DND-41 (cell line): Measurements from ENCODE around the gene CACNA2D3.

Experiments used
- ATAC-seq: fragments of 200-7000 bp; cut with Tn5 transposase; 3 replicates; pipeline ENCODE4 v1.9.1; 2021; ENCODE audit warnings: low read depth; ENCODE audit not compliant: insufficient read depth
- DNase-seq: peaks from one replicate; pipeline ENCODE4 v3.0.0-alpha.2; 2020
- H2AFZ ChIP-seq: 2 replicates; pipeline ENCODE4 v1.6.0; 2012; ENCODE audit warnings: low read depth, low read length
- H3K27ac ChIP-seq: 2 replicates; pipeline ENCODE4 v1.5.1; 2012; ENCODE audit warnings: low read length, inconsistent platforms
- H3K27me3 ChIP-seq: fragments of 200-600 bp; sonication (generic); 2 replicates; pipeline ENCODE4 v1.6.0; 2012; ENCODE audit warnings: low read length, mild to moderate bottlenecking, inconsistent platforms; ENCODE audit not compliant: insufficient read depth, poor library complexity
- H3K36me3 ChIP-seq: 2 replicates; pipeline ENCODE4 v1.5.1; 2012; ENCODE audit warnings: low read length, inconsistent platforms; ENCODE audit not compliant: insufficient read depth
- H3K4me1 ChIP-seq: 2 replicates; pipeline ENCODE4 v1.5.1; 2012; ENCODE audit warnings: mild to moderate bottlenecking, low read length; ENCODE audit not compliant: insufficient read depth
- H3K4me2 ChIP-seq: 2 replicates; pipeline ENCODE4 v1.6.0; 2012; ENCODE audit warnings: mild to moderate bottlenecking, moderate library complexity, low read length, inconsistent platforms; ENCODE audit not compliant: insufficient read depth
- H3K4me3 ChIP-seq, 2 experiments: fragments of 200-600 bp in 1 of 2; shearing (Covaris generic) in 1 of 2; 2 replicates each; pipeline ENCODE4 v1.5.1; 2012 to 2016; ENCODE audit warnings: inconsistent platforms in 2 of 2, low read length in 2 of 2, mild to moderate bottlenecking in 2 of 2, low read depth in 1 of 2, moderate library complexity in 1 of 2
- H3K79me2 ChIP-seq: 2 replicates; pipeline ENCODE4 v1.6.0; 2012; ENCODE audit warnings: low read length, inconsistent platforms; ENCODE audit not compliant: insufficient read depth
- H3K9ac ChIP-seq: 2 replicates; pipeline ENCODE4 v1.6.0; 2012; ENCODE audit warnings: low read depth, mild to moderate bottlenecking, inconsistent platforms, low read length, moderate library complexity
- H3K9me3 ChIP-seq: 2 replicates; pipeline ENCODE4 v1.5.1; 2012; ENCODE audit warnings: low read length, moderate library complexity, mild to moderate bottlenecking, inconsistent platforms; ENCODE audit not compliant: insufficient read depth, severe bottlenecking
- H4K20me1 ChIP-seq: 2 replicates; pipeline ENCODE4 v1.6.0; 2012; ENCODE audit warnings: low read length; ENCODE audit not compliant: insufficient read depth
- EZH2 ChIP-seq: IDR thresholded peaks from 3 replicates; pipeline ENCODE4 v1.6.1; 2012; ENCODE audit warnings: borderline replicate concordance, low read depth, mild to moderate bottlenecking, moderate library complexity, low read length, inconsistent platforms; ENCODE audit not compliant: severe bottlenecking
- TF ChIP-seq, protein P1 (sequence below): IDR thresholded peaks from 2 replicates; pipeline ENCODE4 v1.5.1; 2012; ENCODE audit warnings: borderline replicate concordance, low read length, moderate library complexity, mild to moderate bottlenecking; ENCODE audit not compliant: poor library complexity, severe bottlenecking; ENCODE audit errors: extremely low read depth

Gene CACNA2D3

DNA sequence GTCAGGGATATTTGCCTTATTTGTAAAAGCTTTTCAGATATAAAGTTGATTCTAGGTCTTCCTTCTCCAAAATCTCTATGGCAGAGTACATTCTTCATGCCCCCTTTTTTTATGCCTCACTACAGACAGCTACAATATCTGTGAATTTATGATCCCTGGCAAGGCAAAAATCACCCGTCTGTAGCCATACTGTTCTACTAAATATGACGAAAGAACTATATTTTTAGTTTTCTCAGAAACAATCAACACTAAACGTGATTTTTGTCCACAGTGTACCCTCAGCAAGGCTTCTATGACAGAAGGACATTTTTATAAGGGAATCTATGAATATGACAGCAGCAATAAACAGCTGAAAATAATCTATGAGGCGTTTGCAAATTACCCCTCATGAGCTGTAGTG, 792.8 kb downstream of the CACNA2D3 start:
- no peak overlapping the region for H3K27ac ChIP-seq
- no peaks in the 10 kb centered on the region for H3K9me3 ChIP-seq
- DNase-seq (no peak), ATAC-seq (no peak)
- no peak overlapping the region for H2AFZ ChIP-seq
- no peaks in the 10 kb centered on the region for H3K36me3 ChIP-seq
- H3K27me3 ChIP-seq, result no peaks in the 10 kb centered on the region
- no peaks in the 10 kb centered on the region for H3K4me1 ChIP-seq
- H4K20me1 ChIP-seq, result no peaks in the 10 kb centered on the region
- TF ChIP-seq, protein P1, sequence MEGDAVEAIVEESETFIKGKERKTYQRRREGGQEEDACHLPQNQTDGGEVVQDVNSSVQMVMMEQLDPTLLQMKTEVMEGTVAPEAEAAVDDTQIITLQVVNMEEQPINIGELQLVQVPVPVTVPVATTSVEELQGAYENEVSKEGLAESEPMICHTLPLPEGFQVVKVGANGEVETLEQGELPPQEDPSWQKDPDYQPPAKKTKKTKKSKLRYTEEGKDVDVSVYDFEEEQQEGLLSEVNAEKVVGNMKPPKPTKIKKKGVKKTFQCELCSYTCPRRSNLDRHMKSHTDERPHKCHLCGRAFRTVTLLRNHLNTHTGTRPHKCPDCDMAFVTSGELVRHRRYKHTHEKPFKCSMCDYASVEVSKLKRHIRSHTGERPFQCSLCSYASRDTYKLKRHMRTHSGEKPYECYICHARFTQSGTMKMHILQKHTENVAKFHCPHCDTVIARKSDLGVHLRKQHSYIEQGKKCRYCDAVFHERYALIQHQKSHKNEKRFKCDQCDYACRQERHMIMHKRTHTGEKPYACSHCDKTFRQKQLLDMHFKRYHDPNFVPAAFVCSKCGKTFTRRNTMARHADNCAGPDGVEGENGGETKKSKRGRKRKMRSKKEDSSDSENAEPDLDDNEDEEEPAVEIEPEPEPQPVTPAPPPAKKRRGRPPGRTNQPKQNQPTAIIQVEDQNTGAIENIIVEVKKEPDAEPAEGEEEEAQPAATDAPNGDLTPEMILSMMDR, result no peak
- no peak for TF ChIP-seq EZH2
- H3K4me3 ChIP-seq, result no peak overlapping the region
- H3K79me2 ChIP-seq, result no peaks in the 10 kb centered on the region
- no peak overlapping the region for H3K4me2 ChIP-seq
- no peak overlapping the region for H3K9ac ChIP-seq

DNA sequence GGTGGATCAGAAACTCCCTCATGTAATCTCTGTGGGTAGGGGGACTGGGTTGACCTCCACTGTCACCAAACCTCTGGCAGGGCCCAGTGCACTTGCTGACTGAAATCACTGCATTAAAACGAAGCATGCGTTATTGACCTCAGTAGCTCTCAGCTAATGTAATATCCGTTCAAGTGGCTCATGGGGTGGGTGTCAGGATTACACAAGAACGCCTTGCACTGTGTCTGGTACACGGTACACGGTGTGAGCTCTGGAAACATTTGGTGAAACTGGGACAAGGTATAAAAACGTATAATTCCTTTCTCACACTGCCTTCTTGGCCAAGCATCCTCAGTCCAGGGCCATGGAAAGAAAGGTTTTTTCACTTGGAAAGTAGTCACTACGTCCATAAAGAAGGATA, 793.6 kb downstream of the CACNA2D3 start:
- DNase-seq (no peak), ATAC-seq (no peak)
- no peak overlapping the region for H3K27ac ChIP-seq
- no peaks in the 10 kb centered on the region for H3K79me2 ChIP-seq
- H3K4me3 ChIP-seq, result no peak overlapping the region
- no peaks in the 10 kb centered on the region for H3K4me1 ChIP-seq
- H3K4me2 ChIP-seq, result no peak overlapping the region
- H3K27me3 ChIP-seq, result no peaks in the 10 kb centered on the region
- H2AFZ ChIP-seq, result no peak overlapping the region
- H3K36me3 ChIP-seq, result no peaks in the 10 kb centered on the region
- no peaks in the 10 kb centered on the region for H3K9me3 ChIP-seq
- no peaks in the 10 kb centered on the region for H4K20me1 ChIP-seq
- H3K9ac ChIP-seq, result no peak overlapping the region
- TF ChIP-seq, protein P1, result no peak
- TF ChIP-seq EZH2, result no peak

DNA sequence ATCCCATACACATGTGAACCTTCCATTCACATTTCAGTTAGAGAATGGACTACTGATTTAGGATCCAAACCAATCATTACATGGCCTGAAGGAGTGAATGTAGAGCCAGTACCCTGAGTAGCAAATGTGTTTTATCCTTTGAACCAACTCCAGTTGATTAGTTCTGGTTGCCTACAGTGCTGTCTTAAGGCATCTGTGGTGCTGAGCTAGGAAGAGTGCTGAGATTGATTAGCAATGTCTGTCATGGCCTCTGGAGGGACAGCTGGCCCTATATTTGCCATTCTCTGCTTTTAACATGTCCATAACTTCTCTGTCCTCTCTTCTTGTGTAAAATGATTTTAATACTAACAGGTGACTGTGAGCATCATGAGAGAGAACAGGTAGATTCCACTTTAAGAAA, 794.4 kb downstream of the CACNA2D3 start:
- Histone ChIP-seq H3K36me3 (no peaks in the 10 kb centered on the region), H3K4me3 (no peak overlapping the region), H3K4me1 (no peaks in the 10 kb centered on the region), H3K9me3 (no peaks in the 10 kb centered on the region), H3K4me2 (no peak overlapping the region), H3K27me3 (no peaks in the 10 kb centered on the region), H3K79me2 (no peaks in the 10 kb centered on the region), H2AFZ (no peak overlapping the region), H3K27ac (no peak overlapping the region), H4K20me1 (no peaks in the 10 kb centered on the region), H3K9ac (no peak overlapping the region)
- DNase-seq (no peak), ATAC-seq (no peak)
- TF ChIP-seq EZH2, result no peak
- TF ChIP-seq, protein P1, result no peak

DNA sequence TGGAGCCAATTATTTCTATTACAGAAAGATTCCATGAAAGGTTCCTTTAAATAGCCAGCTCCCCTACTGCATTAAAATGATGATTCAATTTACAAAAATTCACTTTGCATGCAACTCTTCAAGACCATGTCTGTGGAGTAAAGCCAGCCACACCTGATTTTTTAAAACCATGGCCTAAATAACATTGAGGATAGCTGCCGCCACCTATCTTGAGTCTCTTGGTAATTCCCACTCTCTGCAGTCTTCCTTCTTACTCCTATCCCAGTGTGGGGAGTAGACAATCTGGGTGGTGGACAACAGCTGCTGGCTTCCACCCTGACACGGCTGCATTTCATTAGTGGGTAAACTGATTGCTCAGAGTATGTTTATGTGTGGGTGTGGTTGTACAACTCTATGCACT, 794.8 kb downstream of the CACNA2D3 start:
- no peak for DNase-seq
- Histone ChIP-seq H3K27me3 (no peaks in the 10 kb centered on the region), H2AFZ (no peak overlapping the region), H3K36me3 (no peaks in the 10 kb centered on the region), H3K9me3 (no peaks in the 10 kb centered on the region), H3K4me2 (no peak overlapping the region), H4K20me1 (no peaks in the 10 kb centered on the region), H3K27ac (no peak overlapping the region), H3K9ac (no peak overlapping the region), H3K79me2 (no peaks in the 10 kb centered on the region), H3K4me3 (no peak overlapping the region), H3K4me1 (no peaks in the 10 kb centered on the region)
- no peak for ATAC-seq
- no peak for TF ChIP-seq EZH2
- TF ChIP-seq, protein P1, result no peak
